HG02885 (cell line): ENCODE data around the gene ZNF547.

Source experiments
- ATAC-seq: cut with Tn5 transposase; IDR thresholded peaks from one replicate; pipeline ENCODE4 v1.9.1; 2021; ENCODE audit warnings: mild to moderate bottlenecking; ENCODE audit not compliant: unreplicated experiment, poor library complexity

The ZNF547 gene

DNA sequence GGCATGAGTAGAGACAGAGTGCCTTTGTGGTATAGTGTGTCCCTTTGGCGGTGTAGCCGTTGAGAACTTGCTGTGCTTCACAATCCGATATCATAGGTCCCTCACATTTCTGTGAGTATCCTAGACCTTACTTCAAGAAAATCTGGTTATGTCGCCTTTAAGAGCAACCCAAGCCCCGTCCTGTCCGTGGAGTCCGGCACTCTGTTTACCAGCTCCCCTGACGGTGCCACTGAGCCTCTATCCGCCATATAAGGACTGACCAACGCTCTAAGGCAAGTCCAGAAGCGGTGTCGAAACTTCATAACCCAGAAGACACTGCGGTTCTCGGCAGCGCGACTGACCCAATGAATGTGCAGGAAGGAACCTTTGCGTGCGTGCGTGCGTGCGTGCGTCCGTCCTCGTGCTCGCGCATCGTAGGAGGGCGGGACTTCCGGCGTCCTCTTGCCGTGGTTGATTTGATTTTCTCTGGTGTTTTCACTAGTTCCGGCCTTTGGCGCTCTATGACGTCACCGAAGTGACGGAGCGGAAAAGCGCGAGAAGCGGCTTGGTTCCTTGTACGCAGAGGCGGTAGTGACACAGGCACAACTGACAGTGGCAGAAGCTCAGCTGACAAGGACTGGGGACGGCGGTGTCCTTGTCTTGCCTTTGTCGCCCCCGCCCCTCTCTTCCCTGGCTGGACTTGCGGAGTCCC lies at the start of gene ZNF547, which contains the start of gene TRAPPC2B:
Gene ZNF547 (plus strand): TSS at position 555 of the 691 bp plus-strand sequence. CDS start 5,005 bp downstream, outside the sequence.
Gene TRAPPC2B (plus strand): TSS at position 555 of the 691 bp plus-strand sequence. CDS start 1,283 bp downstream, outside the sequence.
- peak; percentile 93 for ATAC-seq

DNA sequence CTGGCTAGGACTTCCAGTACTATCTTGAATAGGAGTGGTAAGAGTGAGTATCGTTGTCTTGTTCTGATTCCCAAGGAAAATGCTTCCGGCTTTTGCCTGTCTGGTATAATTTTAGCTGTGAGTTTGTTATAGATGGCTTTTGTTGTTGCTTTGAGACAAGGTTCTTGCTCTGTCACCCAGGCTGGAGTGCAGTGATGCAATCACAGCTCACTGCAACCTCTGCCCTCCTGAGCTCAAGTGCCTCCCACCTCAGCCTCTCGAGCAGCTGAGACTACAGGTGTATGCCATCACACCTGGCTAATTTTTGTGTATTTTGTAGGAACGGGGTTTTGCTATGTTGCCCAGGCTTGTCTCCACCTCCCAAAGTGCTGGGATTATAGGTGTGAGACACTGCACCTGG lies 49.2 kb upstream of the ZNF547 start:
- ATAC-seq: no peak

DNA sequence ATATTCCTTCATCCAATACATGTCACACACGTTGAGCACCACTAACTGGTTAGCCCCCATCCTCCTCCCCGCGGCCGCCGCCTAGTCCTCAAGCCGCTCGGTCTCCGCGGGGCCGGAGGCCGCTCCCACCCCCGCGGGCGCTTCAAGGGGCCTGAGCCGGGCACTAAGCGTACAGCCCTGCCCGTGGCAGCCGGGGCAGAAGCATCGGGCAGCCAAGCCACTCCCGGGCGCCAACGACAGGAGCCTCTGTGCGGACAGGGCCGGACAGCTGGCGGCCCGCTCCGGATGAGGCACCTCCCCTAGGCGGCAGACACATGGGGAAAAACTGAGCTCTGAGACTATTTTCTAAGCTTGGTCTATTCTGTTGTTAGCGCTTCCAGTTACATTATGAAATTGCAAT lies 45.8 kb upstream of the ZNF547 start:
- ATAC-seq: no peak

DNA sequence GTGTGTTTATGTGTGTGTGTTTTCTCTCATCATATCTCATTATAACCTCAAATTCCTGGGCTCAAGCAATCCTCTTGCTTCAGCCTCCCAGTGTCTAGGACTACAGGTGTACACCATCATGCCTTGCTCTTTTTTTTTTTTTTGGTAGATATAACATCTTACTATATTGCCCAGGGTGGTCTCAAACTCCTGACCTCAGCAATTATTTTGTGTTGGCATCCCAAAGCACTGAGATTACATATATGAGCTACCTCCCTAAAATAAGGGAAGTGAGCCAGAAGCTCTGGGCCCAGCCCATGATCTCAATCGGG lies 43.5 kb upstream of the ZNF547 start:
- no peak for ATAC-seq

DNA sequence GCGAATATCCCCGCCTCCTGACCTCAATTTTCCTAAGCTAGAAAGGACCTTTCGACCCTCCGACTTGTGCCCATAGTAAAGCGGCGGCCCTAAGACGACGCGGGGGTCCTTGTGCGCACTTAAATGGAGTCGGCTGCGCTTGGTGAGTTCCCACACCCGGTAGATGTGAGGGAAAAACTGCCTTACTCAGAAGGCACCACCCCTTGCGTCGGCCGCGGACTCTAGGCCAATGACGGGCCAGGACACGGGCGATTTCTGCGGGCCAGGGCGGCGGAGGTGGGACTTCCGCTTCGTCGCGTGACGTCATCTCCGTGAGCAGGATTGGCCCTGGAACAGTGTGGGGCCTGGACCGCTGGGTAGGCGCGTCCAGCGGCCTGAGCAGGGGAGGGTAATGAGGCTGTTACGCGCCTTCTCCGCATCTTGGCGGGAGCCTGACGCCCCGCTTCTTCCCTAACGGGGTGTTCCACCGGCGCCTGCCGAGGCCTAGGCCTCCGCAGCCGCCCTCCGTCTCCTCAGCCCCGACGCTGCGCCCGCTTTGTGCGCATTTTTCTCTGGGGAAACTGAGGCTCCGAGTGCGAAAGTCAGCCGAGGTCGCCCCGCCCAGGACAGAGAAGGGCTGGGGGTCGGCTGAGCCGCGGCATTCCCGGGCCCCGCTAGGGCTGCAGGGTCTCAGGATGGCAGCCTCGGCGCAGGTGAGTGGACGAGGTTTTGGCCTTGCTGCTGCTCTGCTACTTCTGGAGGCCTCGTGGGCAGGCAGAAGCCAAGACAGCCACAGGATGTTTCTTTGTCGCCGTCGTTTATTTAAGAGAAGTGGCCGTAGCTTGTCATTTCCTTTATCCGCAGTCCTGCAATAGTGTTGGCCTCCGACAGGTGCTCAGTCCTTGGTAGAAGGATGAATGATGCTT lies 42.9 kb upstream of the ZNF547 start, which contains the start of gene ZNF543:
Gene ZNF543 (plus strand): TSS at position 293 of the 905 bp plus-strand sequence. CDS start 382 bp downstream, at position 675.
- peak; percentile 99 for ATAC-seq

DNA sequence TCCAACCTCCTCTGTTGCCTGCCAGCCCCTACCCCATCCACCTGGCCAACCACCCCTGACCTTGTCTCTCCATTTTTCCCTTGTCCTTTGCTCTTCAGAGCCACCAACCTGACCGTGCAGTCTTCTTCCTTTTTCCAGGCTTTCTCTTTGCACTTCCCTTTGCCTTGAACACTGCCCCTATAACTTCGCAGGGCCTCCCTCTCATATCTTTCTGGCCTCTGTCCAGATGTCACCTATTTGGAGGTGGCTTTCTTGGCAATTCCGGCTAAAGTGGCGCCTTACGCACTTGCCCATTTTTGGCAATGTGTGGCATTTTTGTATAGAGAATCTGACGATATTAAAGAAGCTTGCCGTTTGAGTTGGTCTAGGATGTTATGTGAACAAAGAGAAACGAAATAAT lies 42.2 kb upstream of the ZNF547 start:
- no peak for ATAC-seq

DNA sequence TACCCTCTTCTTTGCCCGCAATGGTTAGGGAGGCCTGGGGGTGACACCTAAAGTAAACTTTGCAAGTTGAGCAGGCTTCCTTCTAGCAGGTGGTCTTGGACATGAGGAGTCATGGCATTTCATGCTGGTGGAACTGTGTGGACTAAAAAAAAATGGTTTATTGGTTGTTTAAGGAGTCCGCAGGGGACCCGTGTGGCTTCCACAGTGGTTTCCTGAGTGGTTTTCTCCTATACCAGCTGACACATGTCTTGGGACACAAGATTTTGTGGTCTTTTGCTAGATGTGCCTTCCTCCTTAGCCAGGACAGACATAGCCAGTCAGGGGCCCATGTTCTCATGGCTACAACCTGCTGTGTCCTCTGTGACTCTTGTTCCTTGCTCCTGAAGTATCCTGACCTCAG lies 41.6 kb upstream of the ZNF547 start:
- no peak for ATAC-seq

DNA sequence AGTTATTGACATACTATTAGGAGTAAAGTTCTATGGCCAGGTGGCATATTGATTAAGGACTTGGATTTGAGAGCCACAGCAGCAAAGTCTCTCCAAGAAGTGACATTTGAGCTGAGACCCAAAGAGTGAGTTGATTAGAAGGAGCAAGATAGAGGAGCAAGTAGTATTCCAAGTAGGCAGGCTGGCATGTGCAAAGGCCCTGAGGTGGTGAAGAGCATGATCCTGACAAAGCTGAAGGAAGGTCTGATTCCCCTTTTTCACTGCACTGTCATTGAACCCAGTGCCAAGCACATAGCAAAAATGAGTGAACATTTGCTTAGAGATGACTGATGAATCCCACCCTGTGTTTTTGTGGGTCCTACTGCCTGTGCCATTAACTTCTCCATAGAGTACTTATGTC lies 38.4 kb upstream of the ZNF547 start:
- ATAC-seq: no peak

DNA sequence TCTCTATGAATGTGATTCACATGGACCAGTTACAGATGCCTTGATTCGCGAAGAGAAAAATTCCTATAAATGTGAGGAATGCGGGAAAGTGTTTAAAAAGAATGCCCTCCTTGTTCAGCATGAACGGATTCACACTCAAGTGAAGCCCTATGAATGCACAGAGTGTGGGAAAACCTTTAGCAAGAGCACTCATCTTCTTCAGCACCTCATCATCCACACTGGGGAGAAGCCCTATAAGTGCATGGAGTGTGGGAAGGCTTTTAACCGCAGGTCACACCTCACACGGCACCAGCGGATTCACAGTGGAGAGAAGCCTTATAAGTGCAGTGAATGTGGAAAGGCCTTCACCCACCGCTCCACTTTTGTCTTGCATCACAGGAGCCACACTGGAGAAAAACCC lies 35.4 kb upstream of the ZNF547 start:
- no peak for ATAC-seq

DNA sequence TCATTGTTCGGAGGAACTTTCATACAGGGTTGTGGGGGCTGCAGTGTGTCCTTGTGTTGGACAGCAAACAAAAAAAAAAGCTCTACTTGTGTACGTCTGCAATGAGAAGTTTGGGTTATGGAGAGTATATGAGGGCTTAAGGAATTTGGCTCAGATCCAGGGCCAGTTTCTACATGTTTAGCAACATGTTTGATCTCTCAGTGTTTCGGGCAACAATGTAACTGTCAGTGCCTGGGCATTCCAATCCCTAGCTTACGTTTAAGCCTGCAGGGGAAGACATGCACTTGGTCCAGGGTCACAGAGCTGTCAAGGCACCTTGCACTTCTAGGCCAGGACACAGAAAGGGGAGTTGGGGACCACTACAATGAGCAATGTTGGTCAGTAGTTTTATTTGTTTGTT lies 29.2 kb upstream of the ZNF547 start:
- no peak for ATAC-seq

DNA sequence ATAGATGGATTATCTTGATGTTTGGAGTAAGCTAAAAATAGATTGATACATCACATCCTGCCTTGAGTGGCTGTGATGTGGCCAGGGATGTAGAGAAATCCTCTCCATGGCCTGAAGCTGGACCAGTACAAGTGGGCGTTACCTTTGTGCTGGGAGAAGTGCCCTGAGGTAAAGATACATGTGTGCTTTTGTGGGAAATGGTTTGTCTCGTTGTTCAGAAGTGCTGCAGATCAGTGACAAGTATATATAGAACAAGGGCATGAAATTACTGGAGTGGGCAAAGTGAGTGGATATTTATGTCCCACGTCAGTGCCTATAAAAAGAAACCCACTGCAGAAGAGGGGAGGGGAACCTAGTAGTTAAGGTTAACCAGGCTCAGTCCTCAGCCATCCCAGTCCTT lies 24.5 kb upstream of the ZNF547 start:
- ATAC-seq: no peak

DNA sequence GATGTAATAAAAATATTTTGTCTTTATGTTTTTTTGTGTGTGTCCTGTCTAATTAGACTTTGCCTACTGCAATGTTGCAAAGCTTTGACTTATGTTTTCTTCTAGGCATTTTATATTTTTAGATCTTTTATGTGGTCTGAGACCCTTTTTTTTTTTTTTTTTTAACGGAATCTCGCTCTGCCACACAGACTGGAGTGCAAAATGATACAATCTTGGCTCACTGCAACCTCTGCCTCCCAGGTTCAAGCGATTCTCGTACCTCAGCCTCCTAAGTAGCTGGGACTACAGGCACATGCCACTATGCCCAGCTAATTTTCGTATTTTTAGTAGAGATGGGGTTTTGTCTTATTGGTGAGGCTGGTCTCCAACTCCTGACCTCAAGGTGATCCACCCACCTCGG lies 20.8 kb upstream of the ZNF547 start:
- ATAC-seq: no peak

DNA sequence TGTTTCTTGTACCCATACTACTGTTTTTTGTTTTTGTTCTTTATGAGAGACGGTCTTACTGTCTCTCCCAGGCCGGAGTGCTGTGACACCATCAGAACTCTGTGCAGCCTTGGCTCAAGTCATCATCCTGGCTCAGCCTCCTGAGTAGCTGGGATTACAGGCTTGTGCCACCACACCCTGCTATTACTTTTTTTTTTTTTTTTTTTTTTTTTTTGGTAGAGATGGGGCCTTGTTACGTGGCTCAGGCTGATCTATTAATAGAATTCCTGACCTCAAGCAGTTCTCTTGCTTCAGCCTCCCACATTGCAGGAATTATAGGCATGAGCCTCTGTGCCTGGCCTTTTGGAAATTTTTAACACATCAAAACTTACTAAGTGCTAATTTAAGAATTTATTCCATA lies 15.2 kb upstream of the ZNF547 start:
- ATAC-seq: no peak

DNA sequence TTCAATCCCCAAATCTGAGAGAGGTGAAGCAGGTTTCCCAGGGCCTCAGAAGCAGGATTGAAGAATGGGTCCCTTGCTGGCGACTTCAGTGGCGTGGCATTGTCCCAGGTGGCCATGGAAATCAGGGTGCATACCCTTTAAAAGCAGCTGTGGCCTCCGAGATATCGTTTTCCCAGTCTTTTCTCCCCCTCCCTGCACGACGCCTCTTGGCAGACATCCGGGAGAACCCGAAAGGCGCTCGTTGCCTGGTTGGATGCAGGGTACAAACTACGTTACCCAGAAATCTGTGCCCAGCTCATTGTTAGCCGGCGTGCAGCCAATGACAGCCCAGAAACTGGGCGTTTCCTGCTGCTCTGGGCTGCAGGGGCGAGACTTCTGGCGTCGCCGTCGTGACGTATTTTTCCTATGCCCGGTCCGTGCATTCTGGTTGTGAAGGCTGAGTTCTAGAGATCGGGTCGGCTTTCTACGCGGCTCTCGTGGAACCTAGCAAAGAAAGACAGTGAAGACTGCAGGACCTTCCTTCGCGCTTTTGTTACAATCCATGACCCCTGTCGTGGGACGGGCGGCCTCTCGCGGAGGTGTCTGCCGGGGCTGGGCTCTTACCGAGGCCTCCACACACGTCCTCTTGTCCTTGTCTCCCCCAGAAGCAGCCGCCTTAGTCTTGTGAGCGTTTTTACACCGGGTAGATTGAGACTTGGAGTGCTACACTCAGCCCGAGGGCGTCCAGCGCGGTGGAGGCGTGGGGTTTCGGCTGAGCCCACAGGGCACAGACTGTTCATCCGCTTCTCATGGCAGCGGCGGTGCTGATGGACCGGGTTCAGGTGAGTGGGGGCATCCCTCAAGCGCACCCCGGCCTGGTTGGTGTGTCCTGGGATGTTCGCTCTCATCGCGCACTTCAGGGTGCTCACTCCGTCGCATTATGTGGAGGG lies 12.2 kb upstream of the ZNF547 start, which contains the start of gene ZNF304:
Gene ZNF304 (plus strand): TSS at position 395 of the 929 bp plus-strand sequence. CDS start 394 bp downstream, at position 789.
- peak; percentile 99 for ATAC-seq

DNA sequence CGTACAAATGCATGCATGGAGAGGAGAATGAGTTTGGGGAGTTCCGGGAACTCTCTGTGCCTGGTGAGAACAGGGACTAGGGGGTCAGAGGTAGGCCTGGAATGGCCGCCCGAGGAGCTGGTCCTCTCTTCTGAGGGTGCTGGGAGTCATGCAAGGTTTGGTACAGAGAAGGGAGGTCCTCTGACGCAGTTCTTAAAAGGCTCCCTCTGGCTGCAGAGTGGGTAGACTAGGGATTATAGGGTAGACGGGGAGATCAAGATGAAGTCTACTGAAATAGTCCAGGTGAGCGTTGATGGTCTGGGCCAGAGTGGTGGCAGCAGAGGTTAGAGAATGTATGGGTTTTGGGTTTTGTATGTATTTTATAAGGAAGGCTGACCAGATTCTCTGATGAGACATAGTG lies 11.5 kb upstream of the ZNF547 start:
- ATAC-seq: no peak

DNA sequence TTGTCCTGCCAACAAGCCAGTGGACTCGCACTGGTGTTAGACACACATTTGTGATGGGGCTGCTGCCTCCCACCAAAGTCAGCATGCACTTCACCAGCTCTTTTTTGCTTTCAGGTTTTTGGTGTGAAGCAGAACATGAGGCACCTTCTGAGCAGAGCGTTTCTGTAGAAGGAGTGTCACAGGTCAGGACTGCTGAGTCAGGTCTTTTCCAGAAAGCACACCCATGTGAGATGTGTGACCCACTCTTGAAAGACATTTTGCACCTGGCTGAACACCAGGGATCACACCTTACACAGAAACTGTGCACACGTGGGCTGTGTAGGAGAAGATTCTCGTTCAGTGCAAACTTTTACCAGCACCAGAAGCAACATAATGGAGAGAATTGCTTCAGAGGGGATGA lies 7.4 kb upstream of the ZNF547 start:
- no peak for ATAC-seq

DNA sequence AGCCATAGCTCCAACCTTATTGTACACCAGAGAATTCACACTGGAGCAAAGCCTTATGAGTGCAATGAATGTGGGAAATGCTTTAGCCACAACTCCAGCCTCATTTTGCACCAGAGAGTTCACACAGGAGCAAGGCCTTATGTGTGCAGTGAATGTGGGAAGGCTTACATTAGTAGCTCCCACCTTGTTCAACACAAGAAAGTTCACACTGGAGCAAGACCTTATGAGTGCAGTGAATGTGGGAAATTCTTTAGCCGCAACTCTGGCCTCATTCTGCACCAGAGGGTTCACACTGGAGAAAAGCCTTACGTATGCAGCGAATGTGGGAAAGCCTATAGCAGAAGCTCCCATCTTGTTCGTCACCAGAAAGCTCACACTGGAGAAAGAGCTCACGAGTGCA lies 5.9 kb upstream of the ZNF547 start:
- no peak for ATAC-seq

DNA sequence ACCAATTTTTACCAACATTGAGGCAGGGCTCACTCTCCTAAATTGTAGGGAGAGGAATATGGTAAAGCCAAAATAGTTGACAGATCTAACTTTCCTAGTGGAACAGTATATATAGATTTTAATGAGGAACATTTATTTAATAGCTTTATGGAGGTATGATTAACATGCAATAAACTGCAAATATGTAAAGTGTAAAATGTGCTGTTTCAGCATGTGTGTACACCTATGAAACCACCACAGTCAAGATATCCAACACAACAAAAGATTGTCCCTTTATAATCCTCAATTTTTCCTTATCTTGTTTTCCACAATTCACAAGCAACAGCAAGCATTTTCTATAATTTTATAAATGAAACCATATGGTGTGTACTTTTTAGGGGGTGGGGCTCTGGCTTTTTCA lies 4.1 kb upstream of the ZNF547 start:
- no peak for ATAC-seq

DNA sequence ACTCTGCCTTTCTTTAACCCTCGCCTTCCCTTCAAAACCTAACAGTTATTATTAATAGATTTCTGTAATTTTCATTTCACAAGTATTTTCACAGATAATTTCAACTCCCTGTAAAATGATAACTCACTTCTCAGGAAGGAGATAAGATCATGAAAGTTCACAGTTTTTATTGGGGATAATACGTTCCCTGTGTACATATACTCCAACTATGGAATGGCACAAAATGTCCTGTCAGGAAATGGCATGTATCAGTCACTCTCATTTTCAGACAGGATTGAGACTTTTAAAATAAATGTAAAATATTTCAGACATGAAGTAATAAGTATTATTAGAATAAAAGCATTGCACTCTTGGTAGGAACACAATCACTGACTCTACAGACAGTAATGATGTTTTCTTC lies 932 bp upstream of the ZNF547 start:
- ATAC-seq: no peak

DNA sequence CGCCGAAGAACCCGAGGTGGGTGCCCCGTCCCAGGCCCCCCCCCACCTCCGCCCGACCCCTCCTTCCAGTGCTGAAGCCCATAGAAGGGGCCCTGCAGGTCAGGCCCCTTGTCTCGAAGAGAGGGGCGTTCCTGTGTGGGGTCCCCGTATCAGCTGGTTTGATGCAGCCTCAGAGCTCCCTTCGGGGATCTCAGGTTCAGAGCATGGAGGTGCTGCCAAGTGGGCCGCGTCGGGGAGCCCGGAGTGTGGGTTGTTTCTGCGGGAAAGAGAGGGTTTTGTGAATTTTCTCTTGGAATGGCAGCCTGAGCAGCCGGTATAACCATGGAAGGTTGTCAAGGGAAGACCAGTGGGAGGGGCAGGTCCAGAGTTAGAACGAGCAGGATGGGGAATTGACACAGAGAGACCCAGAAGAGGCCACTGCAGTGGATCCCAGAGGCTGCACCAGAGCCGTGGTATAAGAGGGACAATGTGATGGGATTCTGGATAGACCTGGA lies 384 bp downstream of the ZNF547 start:
- ATAC-seq: no peak
